HG02973 (cell line): ENCODE measurements around the gene MRGPRX3.
"Not testable (repeated sequence)": the region's sequence is repeated elsewhere in the genome, so short reads cannot be mapped to it uniquely, and the experiment has no call there.

Experiments used
- ATAC-seq: cut with Tn5 transposase; IDR thresholded peaks from one replicate; pipeline ENCODE4 v1.9.1; 2021; ENCODE audit warnings: moderate library complexity; ENCODE audit not compliant: unreplicated experiment

The MRGPRX3 gene

DNA sequence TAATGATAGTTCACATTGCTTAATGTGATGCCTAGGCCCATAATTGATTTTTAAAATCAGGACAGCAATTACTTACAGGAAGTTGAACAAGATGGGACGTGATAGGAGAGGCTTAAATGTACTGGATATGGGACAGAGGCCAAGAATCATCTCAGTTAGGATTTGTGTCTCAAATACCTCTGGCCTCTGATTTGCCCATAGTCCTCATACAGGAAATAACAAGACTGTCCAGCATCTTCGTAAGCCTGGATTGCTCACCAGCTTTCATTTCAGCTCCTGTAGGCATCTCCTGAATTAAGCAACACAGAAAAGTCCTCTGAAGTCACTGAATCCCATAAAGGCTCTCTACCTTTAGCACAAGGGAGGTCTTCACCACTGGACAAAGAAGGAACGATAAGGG is at the start of gene MRGPRX3:
Gene MRGPRX3, plus strand, starts transcription at position 231 of the 400 bp plus-strand sequence. CDS start 4,632 bp downstream, outside the sequence.
- no peak for ATAC-seq

DNA sequence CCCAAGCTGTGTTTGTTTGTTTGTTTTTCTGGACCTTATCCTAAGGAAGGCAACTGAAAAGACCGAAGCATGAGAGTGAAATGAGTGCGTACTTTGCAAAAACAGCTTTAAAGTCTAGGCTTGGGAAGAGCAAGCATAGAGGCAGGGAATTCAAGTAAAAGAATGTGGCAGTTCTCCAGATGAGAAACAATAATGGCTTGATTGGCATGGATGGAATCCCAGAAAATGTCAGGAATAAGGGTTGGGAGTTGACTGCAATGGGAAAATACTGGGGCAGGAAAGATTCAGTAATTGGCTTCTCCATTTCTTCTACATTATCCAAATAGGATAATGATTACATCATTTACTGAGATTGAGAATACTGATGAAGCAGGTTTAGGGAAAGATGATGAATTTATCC is 44.0 kb upstream of the MRGPRX3 start:
- no peak for ATAC-seq

DNA sequence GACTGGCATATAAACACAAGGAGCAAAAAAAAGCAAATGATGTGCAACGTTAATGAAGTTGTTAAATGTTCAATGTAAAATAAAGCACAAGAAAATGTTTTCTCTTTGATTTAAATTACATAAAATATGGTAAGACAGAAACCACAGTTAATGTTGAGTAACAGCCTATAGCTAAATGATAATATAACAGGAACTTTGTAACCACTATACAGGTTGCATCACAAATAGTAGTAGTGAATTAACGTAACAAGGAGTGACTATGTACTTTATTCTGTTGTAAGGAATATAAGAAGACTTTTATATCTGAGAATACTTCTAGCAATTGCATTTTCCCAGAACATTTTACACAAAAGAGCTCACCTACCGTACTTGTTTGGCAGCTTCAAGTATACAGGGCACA is 43.4 kb upstream of the MRGPRX3 start:
- ATAC-seq, result no peak

DNA sequence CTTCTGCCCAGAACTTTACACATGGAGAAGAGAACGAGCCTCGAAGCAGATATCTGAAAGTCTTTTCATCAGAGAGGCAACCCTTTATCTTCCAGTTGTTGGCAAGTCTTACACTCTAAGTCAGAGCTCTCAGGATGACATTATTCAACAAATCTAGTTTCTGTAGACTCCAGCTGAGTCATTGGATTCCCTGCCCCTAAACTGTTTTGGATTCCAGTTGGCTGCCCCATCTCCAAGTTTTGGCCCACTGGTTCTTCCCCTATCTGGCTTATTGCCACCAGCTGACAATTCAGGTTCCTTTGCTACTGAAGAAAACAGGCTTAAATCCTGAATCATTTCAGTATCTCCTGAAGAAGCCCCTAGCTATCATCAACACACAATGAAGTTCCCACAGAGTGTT is 40.6 kb upstream of the MRGPRX3 start:
- ATAC-seq, result no peak

DNA sequence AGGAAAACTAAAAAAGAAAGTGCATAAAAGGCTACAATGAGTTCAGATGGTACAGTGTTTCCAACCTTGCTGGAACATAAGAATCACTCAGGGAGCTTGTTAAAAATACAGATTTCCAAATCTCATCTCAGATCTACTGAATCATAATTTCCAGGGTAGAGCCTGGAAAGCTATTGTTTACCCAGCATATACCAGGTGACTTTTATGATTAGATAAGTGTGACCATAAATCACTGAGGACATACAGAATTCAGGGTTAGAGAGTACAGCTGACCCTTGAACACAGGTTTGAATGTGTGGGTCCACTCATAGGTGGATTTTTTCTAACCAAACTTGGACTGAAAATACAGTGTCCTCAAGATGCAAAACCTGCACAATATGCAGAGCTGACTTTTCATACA is 38.4 kb upstream of the MRGPRX3 start:
- ATAC-seq, result no peak

DNA sequence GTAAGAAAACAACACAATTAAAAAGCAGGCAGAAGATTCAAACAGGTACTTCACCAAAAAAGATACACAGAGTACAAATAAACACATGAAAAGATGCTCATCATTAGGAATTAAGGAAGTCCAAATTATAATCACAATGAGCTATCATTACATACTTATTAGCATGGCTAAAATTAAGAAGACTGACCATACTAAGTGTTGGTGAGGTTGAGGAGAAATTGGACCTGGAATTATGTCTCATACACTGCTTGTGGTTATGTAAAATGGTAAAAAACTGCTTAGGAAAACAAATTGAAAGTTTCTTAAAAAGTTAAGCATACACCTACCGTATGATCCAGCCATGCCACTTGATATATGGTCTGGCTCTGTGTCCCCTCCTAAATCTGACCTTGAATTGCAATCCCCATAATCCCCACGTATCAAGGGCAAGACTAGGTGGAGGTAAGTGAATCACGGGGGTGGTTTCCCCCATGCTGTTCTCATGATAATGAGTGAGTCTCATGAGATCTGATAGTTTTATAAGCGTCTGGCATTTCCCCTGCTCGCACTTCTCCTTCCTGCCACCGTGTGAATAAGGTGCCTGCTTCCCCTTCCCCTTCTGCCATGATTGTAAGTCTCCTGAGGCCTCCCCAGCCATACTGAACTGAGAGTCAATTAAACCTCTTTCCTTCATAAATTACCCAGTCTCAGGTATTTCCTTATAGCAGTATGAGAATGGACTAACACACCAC is 31.3 kb upstream of the MRGPRX3 start:
- no peak for ATAC-seq

DNA sequence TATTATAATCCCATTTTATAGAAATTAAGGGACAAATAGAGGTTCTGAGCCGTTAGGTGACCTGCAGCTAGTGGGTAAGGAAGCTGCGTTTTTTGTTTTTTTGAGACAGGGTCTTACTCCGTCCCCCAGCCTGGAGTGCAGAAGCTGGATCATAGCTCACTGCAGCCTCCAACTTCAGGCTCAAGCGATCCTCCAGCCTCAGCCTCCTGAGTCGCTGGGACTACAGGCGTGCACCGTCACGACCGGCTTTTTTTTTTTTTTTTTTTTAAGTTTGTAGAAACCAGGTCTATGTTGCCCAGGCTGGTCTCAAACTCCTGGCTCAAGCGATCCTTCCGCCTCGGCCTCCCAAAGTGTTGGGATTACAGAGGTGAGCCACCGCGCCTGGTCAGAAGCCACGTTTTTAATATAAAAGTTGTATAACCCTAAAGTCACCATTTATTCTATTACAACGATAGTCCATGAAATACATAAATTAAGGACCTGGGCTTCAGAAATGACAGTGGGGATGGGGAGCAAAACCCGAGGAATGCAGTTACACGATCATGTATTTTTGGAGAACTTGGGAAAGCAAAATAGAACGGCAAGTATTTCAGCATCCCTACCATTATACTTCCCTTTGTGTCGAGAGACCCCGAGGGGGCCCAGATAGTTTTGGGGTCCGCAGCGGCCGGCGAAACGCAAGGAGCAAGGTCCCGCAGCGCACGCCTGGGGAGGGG is 27.1 kb upstream of the MRGPRX3 start:
- ATAC-seq, result no peak

DNA sequence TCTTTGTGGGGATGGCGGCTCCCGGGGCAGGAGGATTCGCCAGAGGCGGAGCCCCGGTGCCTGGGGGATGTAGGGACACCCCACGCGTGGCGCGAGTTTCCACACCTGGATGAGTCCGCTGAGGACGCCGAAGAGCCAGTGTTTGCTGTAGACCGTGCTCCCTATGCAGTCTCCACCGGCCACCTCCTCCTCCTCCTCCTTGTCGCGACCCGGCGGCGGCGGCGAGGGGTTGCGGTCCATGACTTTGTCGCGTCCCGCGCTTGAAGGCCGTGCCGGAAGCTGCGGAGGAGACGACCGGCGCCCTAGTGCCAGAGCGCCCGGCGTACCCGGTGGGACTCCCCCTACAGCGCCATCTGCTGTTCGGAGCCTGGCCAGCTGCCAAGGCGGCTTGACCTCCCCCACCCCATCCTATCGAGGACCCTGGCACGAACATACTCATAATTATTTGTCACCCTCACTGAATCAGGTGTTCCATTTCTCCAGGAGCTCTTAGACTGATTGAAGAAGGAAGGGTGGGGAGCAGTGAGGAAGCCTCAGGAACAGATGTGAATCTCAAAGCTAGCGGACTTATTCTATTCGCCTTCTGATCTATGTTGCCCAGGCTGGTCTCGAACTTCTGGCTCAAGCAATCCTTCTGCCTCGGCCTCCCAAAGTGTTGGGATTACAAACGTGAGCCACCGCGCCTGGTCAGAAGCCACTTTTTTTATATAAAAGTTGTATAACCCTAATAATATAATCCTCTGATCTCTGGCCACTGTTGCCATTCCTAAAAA is 26.4 kb upstream of the MRGPRX3 start, which contains the start of gene SAAL1:
Gene SAAL1, minus strand, starts transcription at position 281 of the 773 bp plus-strand sequence. Its CDS starts 41 bp downstream, at position 240.
- peak; percentile 94 for ATAC-seq

DNA sequence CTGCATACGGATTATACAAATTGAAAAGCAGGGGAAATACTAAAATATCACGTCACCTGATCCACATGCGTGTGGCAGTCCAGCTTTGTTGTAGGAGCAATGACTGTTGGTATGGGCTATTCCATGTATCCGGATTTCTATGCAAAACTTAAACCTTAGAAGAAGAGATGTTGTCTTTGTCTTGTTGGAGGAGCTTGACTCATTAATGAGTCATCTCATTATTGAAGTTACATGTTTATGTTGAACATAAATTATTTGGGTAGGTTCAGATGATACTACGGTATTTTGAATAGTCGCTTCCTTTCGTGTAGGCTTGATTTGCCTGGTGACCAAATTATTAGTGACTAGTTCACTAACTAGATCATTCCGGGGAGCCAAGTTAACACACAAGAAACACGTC is 25.7 kb upstream of the MRGPRX3 start:
- no peak for ATAC-seq

DNA sequence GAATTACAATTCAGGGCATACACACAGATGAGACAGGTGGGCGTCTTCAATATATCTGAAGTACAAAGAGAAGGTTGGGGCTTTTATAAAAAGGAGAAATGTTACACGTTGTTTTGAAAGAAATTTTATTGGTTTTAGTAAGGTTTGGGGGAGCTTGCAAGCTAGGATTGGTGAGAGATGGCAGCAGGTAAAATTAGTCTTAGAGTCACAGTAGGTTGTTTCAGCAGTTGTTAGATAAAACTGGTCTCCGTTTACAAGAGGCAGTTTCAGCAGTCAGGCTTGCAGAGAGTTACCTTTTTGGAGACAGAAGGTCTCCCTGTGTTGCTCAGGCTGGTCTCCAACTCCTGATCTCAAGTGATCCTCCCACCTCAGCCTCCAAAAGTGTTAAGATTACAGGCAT is 24.1 kb upstream of the MRGPRX3 start:
- no peak for ATAC-seq

DNA sequence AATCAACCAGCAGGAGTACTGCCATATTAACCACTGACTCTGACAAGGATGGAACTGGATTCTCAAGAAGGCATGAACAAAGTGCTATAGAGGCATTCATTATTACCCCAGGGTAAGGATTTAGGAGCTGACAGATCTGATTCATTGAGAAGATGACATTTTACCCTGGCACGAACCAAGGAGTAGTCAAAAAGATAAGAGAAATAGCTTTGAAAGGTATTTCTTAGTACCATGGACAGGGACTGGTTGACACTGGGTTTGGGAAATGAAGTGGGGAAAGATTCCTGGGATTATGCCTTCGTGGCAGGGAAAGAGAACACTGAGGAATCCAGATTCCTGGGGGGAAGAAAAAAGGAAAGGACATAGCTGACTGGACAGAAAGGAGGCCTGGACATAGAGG is 21.4 kb upstream of the MRGPRX3 start:
- no peak for ATAC-seq

DNA sequence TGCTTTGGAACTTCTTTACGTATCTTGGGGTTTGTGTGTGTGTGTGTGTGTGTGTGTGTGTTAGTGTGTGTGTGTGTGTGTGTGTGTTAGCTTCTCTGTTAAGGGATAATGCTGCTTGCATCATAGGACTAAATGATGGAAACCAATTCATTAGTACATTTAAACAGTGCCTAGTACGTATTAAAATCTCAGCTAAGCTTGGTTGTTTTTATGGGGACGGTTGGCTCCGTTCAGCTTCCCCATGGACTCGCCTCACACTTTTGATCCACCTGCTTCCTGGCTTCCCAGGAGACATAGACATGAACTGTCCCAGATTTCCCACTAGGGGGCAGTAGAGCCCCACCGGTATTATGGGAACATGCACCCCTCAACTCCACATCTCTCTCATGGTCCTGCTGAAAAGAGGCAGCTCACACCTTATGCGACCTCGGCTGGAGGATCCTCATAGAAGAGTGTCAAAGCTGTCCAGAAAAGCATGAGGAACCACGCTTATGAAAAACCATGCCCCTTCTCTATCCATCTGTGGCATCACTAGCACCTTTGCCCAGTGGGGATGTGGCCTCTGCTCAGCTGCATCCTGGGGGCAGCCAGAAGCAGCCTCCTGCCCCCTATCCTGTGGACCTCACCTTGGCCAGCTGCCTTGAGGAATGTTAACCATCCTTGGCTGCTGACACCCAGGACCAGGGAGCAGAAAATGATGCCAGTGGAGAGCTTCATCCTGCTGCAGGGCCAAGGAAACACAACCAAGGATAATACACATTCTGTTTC is 16.8 kb upstream of the MRGPRX3 start:
- peak; percentile 91 for ATAC-seq

DNA sequence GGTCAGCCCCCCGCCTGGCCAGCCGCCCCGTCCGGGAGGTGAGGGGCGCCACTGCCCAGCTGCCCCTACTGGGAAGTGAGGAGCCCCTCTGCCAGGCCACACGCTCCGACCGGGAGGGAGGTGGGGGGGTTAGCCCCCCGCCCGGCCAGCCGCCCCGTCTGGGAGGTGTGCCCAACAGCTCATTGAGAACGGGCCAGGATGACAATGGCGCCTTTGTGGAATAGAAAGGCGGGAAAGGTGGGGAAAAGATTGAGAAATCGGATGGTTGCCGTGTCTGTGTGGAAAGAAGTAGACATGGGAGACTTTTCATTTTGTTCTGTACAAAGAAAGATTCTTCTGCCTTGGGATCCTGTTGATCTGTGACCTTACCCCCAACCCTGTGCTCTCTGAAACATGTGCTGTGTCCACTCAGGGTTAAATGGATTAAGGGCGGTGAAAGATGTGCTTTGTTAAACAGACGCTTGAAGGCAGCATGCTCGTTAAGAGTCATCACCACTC is 11.0 kb upstream of the MRGPRX3 start:
- ATAC-seq, result not testable (repeated sequence)

DNA sequence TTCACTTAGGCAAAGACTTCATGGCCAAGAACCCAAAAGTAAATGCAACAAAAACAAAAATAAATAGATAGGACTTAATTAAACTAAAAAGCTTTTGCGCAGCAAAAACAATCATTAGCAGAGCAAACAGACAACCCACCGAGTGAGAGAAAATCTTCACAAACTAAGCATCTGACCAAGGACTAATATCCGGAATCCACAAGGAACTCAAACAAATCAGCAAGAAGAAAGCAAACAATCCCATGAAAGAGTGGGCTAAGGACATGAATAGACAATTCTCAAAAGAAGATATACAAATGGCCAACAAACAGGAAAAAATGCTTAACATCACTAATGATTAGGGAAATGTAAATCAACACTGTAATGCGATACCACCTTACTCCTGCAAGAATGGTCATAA is 1.3 kb upstream of the MRGPRX3 start:
- ATAC-seq, result not testable (repeated sequence)

DNA sequence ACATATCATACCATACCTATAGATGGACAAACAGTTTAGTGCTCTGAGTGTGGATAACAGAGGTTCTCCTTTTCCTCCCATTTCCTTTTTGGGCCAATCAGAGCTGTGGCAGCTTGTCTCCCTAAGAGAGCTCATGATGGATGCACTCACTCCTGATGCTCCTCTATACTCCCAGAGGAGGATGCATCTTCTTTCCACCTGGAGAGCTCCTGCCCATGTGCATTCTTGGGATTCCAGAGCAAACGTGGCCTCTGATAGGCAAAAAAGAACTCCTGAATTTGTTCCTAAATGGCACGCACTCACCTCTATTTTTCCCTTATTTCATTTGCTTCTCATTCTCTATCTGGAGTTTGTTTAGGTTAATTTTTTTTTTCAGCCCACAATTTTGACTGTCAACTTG is 2.9 kb downstream of the MRGPRX3 start:
- ATAC-seq, result no peak

DNA sequence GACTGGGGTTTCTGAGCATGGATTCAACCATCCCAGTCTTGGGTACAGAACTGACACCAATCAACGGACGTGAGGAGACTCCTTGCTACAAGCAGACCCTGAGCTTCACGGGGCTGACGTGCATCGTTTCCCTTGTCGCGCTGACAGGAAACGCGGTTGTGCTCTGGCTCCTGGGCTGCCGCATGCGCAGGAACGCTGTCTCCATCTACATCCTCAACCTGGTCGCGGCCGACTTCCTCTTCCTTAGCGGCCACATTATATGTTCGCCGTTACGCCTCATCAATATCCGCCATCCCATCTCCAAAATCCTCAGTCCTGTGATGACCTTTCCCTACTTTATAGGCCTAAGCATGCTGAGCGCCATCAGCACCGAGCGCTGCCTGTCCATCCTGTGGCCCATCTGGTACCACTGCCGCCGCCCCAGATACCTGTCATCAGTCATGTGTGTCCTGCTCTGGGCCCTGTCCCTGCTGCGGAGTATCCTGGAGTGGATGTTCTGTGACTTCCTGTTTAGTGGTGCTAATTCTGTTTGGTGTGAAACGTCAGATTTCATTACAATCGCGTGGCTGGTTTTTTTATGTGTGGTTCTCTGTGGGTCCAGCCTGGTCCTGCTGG is 4.9 kb downstream of the MRGPRX3 start:
- no peak for ATAC-seq

DNA sequence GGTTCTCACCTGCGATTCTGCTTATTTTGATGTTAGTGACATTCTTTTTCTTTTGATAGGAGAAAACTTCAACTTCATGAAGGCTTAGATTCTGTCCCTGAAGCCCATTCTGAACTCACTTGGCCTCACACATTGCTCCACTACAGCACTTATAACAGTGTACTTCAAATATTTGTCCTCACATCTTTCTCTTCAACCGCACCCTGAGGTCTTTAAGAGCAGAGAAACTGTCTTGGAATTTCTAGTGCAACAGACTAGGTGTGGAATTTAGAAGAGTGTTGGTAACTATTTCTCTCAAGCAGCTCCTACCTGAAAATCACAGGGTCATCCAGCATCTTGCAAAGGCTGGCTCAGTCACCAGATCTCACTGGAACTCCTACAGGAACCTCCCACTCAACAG is 7.8 kb downstream of the MRGPRX3 start:
- no peak for ATAC-seq

DNA sequence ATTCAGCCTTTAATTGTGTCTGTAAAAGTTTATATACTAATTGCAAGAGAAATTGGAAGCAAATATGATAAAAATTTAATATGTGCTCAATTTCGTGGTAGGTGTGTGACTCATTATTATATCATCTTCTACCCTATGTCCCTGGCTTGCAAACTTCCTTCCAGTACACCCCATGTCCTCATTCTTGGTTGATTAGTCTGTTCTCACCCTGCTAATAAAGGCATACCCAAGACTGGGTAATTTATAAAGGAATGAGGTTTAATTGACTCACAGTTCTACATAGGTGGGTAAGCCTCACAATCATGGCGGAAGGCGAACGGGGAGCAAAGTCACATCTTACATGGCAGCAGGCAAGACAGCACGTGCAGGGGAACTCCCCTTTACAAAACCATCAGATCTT is 11.9 kb downstream of the MRGPRX3 start:
- ATAC-seq, result no peak

DNA sequence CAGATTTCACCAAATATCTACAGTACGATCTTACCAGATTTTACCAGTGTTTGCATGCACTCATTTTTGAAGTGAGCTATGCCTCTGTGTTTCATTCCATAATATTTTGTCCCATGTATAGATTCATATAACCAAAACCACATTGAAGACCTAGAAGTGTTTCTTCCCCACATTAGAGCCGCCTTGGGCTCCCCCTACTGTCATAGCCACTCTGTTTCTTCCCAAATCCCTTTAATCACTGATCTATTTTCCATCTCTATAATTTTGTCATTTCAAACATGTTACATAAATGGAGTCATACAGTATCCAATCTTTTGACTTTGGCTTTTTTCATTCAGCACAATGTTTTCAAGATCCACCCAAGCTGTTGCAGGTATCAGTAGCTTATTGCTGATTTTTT is 12.7 kb downstream of the MRGPRX3 start:
- ATAC-seq, result no peak

DNA sequence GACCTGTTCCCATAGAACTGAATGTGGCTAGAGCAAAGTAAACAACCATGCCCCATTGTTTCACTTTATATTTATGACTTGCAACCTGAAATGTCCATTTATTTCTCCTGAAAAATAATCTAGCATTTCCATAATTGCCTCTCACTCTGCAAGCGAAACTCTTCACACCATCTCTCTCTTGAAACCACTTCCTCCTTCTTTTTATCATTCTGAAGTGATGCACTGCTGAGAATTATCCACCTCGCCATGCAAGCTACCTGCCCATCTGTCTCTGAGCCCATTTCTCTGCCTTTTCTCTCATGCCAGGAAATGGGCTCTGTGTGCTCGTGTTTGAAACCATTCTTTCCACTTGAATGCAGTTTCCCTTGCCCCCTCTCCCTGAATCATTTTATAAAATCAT is 13.5 kb downstream of the MRGPRX3 start:
- no peak for ATAC-seq
